HL-60 (cell line): ENCODE measurements around the gene ZNF446.
A peak's percentile ranks its signal among the peaks of the same experiment; 100 is the strongest.

Experiments
- DNase-seq, 2 experiments: peaks; one replicate each; pipeline ENCODE4 v3.0.0-alpha.2; 2010 to 2020; ENCODE audit warnings: low read depth in 1 of 2, low spot score in 1 of 2
- H3K27ac ChIP-seq: fragments of 250-450 bp; sonication (Bioruptor Pico); replicated peaks from 2 replicates; pipeline ENCODE4 v1.5.1; 2020; ENCODE audit warnings: mild to moderate bottlenecking, moderate library complexity
- H3K27me3 ChIP-seq: fragments of 250-450 bp; sonication (Bioruptor Pico); 2 replicates; pipeline ENCODE4 v1.5.1; 2021; ENCODE audit warnings: mild to moderate bottlenecking, moderate library complexity; ENCODE audit not compliant: insufficient read depth, poor library complexity, severe bottlenecking
- H3K4me3 ChIP-seq: replicated peaks from 2 replicates; pipeline ENCODE4 v1.5.1; 2011; ENCODE audit warnings: mild to moderate bottlenecking, control low read depth, low read length; ENCODE audit not compliant: insufficient read depth
- CTCF ChIP-seq: IDR thresholded peaks from one replicate; pipeline ENCODE4 v1.5.1; 2011; ENCODE audit warnings: low read length, control low read depth, inconsistent platforms; ENCODE audit not compliant: insufficient read depth
- GABPA ChIP-seq: IDR thresholded peaks from 2 replicates; pipeline ENCODE4 v1.6.1; 2012; ENCODE audit warnings: low read depth
- POLR2AphosphoS5 ChIP-seq: IDR thresholded peaks from 2 replicates; pipeline ENCODE4 v1.6.1; 2012; ENCODE audit warnings: low read depth
- REST ChIP-seq: IDR thresholded peaks from 2 replicates; pipeline ENCODE4 v1.6.1; 2012; ENCODE audit warnings: low read depth; ENCODE audit not compliant: insufficient replicate concordance
- SPI1 ChIP-seq: IDR thresholded peaks from 2 replicates; pipeline ENCODE4 v1.6.1; 2012; ENCODE audit warnings: low read depth, mild to moderate bottlenecking, borderline replicate concordance

Gene ZNF446

GRCh38 chr19:58514564-58515022 lies 38.4 kb downstream of the ZNF446 start:
- TF ChIP-seq REST = no peak
- no peak for TF ChIP-seq GABPA
- no peak for TF ChIP-seq CTCF
- no peak for TF ChIP-seq SPI1
- no peak for TF ChIP-seq POLR2AphosphoS5
- H3K4me3 ChIP-seq = peak overlapping the region; percentile 65

GRCh38 chr19:58515259-58515658 lies 39.1 kb downstream of the ZNF446 start:
- Histone ChIP-seq H3K27me3 (no peaks in the 10 kb centered on the region), H3K27ac (no peak overlapping the region), H3K4me3 (no peak overlapping the region)
- DNase-seq = no peak
- TF ChIP-seq REST = no peak
- TF ChIP-seq GABPA = no peak
- no peak for TF ChIP-seq CTCF
- no peak for TF ChIP-seq POLR2AphosphoS5
- no peak for TF ChIP-seq SPI1

More at GRCh38 chr19:58514564-58515022, 38.4 kb downstream of the ZNF446 start:
- Histone ChIP-seq H3K27ac (peak overlapping the region; percentile 72), H3K27me3 (no peaks in the 10 kb centered on the region)
- no peak for DNase-seq

GRCh38 chr19:58516246-58516836 lies 40.2 kb downstream of the ZNF446 start:
- Histone ChIP-seq H3K27ac (peak overlapping the region; percentile 31; the same call in 1 of the 2 replicates), H3K4me3 (no peak overlapping the region), H3K27me3 (no peaks in the 10 kb centered on the region)
- no peak for DNase-seq
- no peak for TF ChIP-seq GABPA
- TF ChIP-seq REST = no peak
- no peak for TF ChIP-seq POLR2AphosphoS5
- TF ChIP-seq SPI1 = no peak
- TF ChIP-seq CTCF = no peak
